GM21737 (cell line): ENCODE data around the gene PODXL2.
"Not testable (repeated sequence)": the region's sequence is repeated elsewhere in the genome, so short reads cannot be mapped to it uniquely, and the experiment has no call there.

Source experiments
- ATAC-seq: cut with Tn5 transposase; IDR thresholded peaks from one replicate; pipeline ENCODE4 v1.9.1; 2021; ENCODE audit warnings: mild to moderate bottlenecking, moderate library complexity; ENCODE audit not compliant: unreplicated experiment

Gene PODXL2

GRCh38 chr3:127604546-127605165, 24.3 kb upstream of the PODXL2 start:
- ATAC-seq: no peak

GRCh38 chr3:127605547-127605946, 23.4 kb upstream of the PODXL2 start:
- not testable (repeated sequence) for ATAC-seq

GRCh38 chr3:127606086-127606805, 22.7 kb upstream of the PODXL2 start:
- ATAC-seq: no peak

- no peak for ATAC-seq
Measured at GRCh38 chr3:127606981-127607595, 21.9 kb upstream of the PODXL2 start.

- no peak for ATAC-seq
Measured at GRCh38 chr3:127607675-127608361, 21.2 kb upstream of the PODXL2 start.

GRCh38 chr3:127608362-127608718, 20.6 kb upstream of the PODXL2 start:
- no peak for ATAC-seq

- ATAC-seq: no peak
Measured at GRCh38 chr3:127610105-127610504, 18.9 kb upstream of the PODXL2 start.

GRCh38 chr3:127611251-127611650, 17.7 kb upstream of the PODXL2 start:
- ATAC-seq: no peak

GRCh38 chr3:127612966-127613365, 16.0 kb upstream of the PODXL2 start:
- no peak for ATAC-seq

- no peak for ATAC-seq
Measured at GRCh38 chr3:127613406-127613805, 15.6 kb upstream of the PODXL2 start.

GRCh38 chr3:127614928-127615589, 13.9 kb upstream of the PODXL2 start:
- ATAC-seq: no peak

GRCh38 chr3:127615631-127616305, 13.2 kb upstream of the PODXL2 start:
- no peak for ATAC-seq

GRCh38 chr3:127616836-127617605, 12.0 kb upstream of the PODXL2 start:
- no peak for ATAC-seq

- no peak for ATAC-seq
Measured at GRCh38 chr3:127618891-127619290, 10.1 kb upstream of the PODXL2 start.

- no peak for ATAC-seq
Measured at GRCh38 chr3:127620637-127621375, 8.2 kb upstream of the PODXL2 start.

GRCh38 chr3:127622031-127622430, 7.0 kb upstream of the PODXL2 start:
- no peak for ATAC-seq

GRCh38 chr3:127622772-127623576, 6.0 kb upstream of the PODXL2 start:
- no peak for ATAC-seq

GRCh38 chr3:127624063-127624462, 4.9 kb upstream of the PODXL2 start:
- ATAC-seq: no peak
